Measurements from ENCODE around the gene EBNA1BP2. TPM values are rescaled to one million over a fixed set of nuclear protein-coding genes. Genes with fewer than 3 reads are reported as not detected.
"Not testable (repeated sequence)": the region's sequence is repeated elsewhere in the genome, so short reads cannot be mapped to it uniquely, and the experiment has no call there.

The EBNA1BP2 gene
- total and polyA plus RNA-seq, 8 donors: 13.2 to 47.1 (median 23.7) TPM

GRCh38 chr1:43123031-43123430 is 49.1 kb downstream of the EBNA1BP2 start:
- Histone ChIP-seq H3K4me1 (no peaks in the 10 kb centered on the region), H3K27ac (no peak overlapping the region), H3K36me3 (no peaks in the 10 kb centered on the region), H3K4me3 (no peak overlapping the region), H3K27me3 (peaks cover 0 to 4% (median 0%) of the 10 kb centered on the region in 4 donors), H3K9me3 (no peaks in the 10 kb centered on the region)
- 81 to 98% methylated on average over 1 of the region's 1 CpG for WGBS, 2 donors
- no peak for TF ChIP-seq CTCF (IDR thresholded peaks at IDR 0.05)
- ATAC-seq (no peak), DNase-seq (no peak), FAIRE-seq (no peak)
- intact Hi-C loops (cut with DNase I): no loop called here

- TF ChIP-seq CTCF (IDR thresholded peaks at IDR 0.05): no peak
- no peak for ATAC-seq
- Histone ChIP-seq H3K27me3 (peaks cover 0 to 4% (median 0%) of the 10 kb centered on the region in 4 donors), H3K27ac (no peak overlapping the region), H3K9me3 (no peaks in the 10 kb centered on the region), H3K36me3 (no peaks in the 10 kb centered on the region), H3K4me1 (no peaks in the 10 kb centered on the region), H3K4me3 (no peak overlapping the region)
- no peak for DNase-seq
- WGBS, 2 donors: 73 to 76% methylated on average over 8 of the region's 8 CpGs
- intact Hi-C loops (cut with DNase I): no loop called here
- FAIRE-seq: no peak
These were observed 50.7 kb downstream of the EBNA1BP2 start for GRCh38 chr1:43121256-43121900.

- 57 to 72% methylated on average over 19 to 35 of the region's 35 CpGs for WGBS, 2 donors
- H3K4me3 ChIP-seq; ATAC-seq; H3K27ac ChIP-seq; H3K4me1 ChIP-seq; DNase-seq; H3K36me3 ChIP-seq; intact Hi-C loops (cut with DNase I); H3K27me3 ChIP-seq; FAIRE-seq; H3K9me3 ChIP-seq: not testable (repeated sequence)
These were observed 52.0 kb downstream of the EBNA1BP2 start for GRCh38 chr1:43119928-43120586.

Small RNAs within 50 kb of the gene (microRNA-seq; reads per million reads assigned to microRNA genes)
- gene MIR6733: 0.59 to 1.2 reads per million in 2 donors

Other genes starting within 250 kb of the EBNA1BP2 start
- 10 to 100 TPM in 1 of 6 donors, 1 to 10 TPM in 5; 1.6 to 10.9 (median 6.8) TPM for gene SLC2A1, start 213.4 kb downstream of the EBNA1BP2 start, total RNA-seq
- 1 to 10 TPM; 3.0 to 9.2 TPM for gene SLC2A1, start 213.4 kb downstream of the EBNA1BP2 start, polyA plus RNA-seq
- gene CFAP57, start within 50 bp of the EBNA1BP2 start, total RNA-seq: under 1 TPM; 0.14 to 0.47 (median 0.21) TPM
- gene CFAP57, start within 50 bp of the EBNA1BP2 start, polyA plus RNA-seq: under 1 TPM; 0.14 to 0.61 TPM
- 10 to 100 TPM; 27.5 to 56.5 (median 38.6) TPM for gene TMEM125, start 97.7 kb upstream of the EBNA1BP2 start, total RNA-seq
- 10 to 100 TPM; 52.0 to 75.0 TPM for gene TMEM125, start 97.7 kb upstream of the EBNA1BP2 start, polyA plus RNA-seq
- gene C1orf210, start 113.3 kb upstream of the EBNA1BP2 start, total RNA-seq: 10 to 100 TPM in 5 of 6 donors, 1 to 10 TPM in 1; 9.1 to 17.2 (median 12.4) TPM
- 10 to 100 TPM in 1 of 2 donors, 1 to 10 TPM in 1; 5.7 to 13.7 TPM for gene C1orf210, start 113.3 kb upstream of the EBNA1BP2 start, polyA plus RNA-seq
- 1 to 10 TPM; 2.1 to 6.2 (median 3.7) TPM for gene TIE1, start 128.7 kb upstream of the EBNA1BP2 start, total RNA-seq
- gene TIE1, start 128.7 kb upstream of the EBNA1BP2 start, polyA plus RNA-seq: 1 to 10 TPM; 6.9 to 8.3 TPM
- under 1 TPM in 4 of 6 donors, not detected in 2; 0.12 to 0.43 (median 0.19) TPM for gene MPL, start 165.5 kb upstream of the EBNA1BP2 start, total RNA-seq
- gene MPL, start 165.5 kb upstream of the EBNA1BP2 start, polyA plus RNA-seq: under 1 TPM; 0.08 to 0.09 TPM
- gene CDC20, start 186.7 kb upstream of the EBNA1BP2 start, total RNA-seq: 1 to 10 TPM in 3 of 6 donors, under 1 TPM in 3; 0.12 to 1.8 (median 0.80) TPM
- gene CDC20, start 186.7 kb upstream of the EBNA1BP2 start, polyA plus RNA-seq: under 1 TPM; 0.23 to 0.61 TPM
- gene ELOVL1, start 195.7 kb upstream of the EBNA1BP2 start, total RNA-seq: 10 to 100 TPM; 22.8 to 44.9 (median 29.5) TPM
- 10 to 100 TPM; 32.2 to 43.5 TPM for gene ELOVL1, start 195.7 kb upstream of the EBNA1BP2 start, polyA plus RNA-seq
- 10 to 100 TPM; 13.5 to 22.6 (median 16.6) TPM for gene MED8, start 217.5 kb upstream of the EBNA1BP2 start, total RNA-seq
- 10 to 100 TPM; 15.3 to 24.8 TPM for gene MED8, start 217.5 kb upstream of the EBNA1BP2 start, polyA plus RNA-seq
- 10 to 100 TPM; 18.5 to 30.8 (median 23.4) TPM for gene SZT2, start 217.6 kb upstream of the EBNA1BP2 start, total RNA-seq
- gene SZT2, start 217.6 kb upstream of the EBNA1BP2 start, polyA plus RNA-seq: 10 to 100 TPM; 23.4 to 54.9 TPM